ENCODE measurements around the gene HMGN1.

The HMGN1 gene

GRCh38 chr21:39326607-39327307 lies 22.1 kb downstream of the HMGN1 start:
- no peak for DNase-seq

GRCh38 chr21:39325458-39325857 lies 23.4 kb downstream of the HMGN1 start:
- no peak for DNase-seq

GRCh38 chr21:39321424-39321823 lies 27.5 kb downstream of the HMGN1 start:
- no peak for DNase-seq

GRCh38 chr21:39319814-39320332 lies 29.0 kb downstream of the HMGN1 start:
- no peak for DNase-seq

- DNase-seq, result no peak
Measured at GRCh38 chr21:39319251-39319756, 29.6 kb downstream of the HMGN1 start.

- peak in 1 of 2 experiments; percentile 31 for DNase-seq
Measured at GRCh38 chr21:39318091-39318959, 30.6 kb downstream of the HMGN1 start.

GRCh38 chr21:39317134-39318090 lies 31.5 kb downstream of the HMGN1 start:
- DNase-seq, result no peak

- DNase-seq, result no peak
Measured at GRCh38 chr21:39316729-39317128, 32.2 kb downstream of the HMGN1 start.

- no peak for DNase-seq
Measured at GRCh38 chr21:39315603-39316445, 33.1 kb downstream of the HMGN1 start.

GRCh38 chr21:39314143-39315027 lies 34.5 kb downstream of the HMGN1 start:
- DNase-seq, result peak; percentile 38 to 77

- peak; percentile 57 to 91 for DNase-seq
Measured at GRCh38 chr21:39313571-39314142, 35.2 kb downstream of the HMGN1 start, which contains the start of gene BRWD1. Gene BRWD1, minus strand, starts transcription at chr21:39313632. Its CDS starts 141 bp downstream, at chr21:39313491.

- DNase-seq, result peak; percentile 44 to 64
Measured at GRCh38 chr21:39313042-39313570, 35.8 kb downstream of the HMGN1 start.

GRCh38 chr21:39312112-39313041 lies 36.5 kb downstream of the HMGN1 start:
- peak; percentile 77 to 92 for DNase-seq

GRCh38 chr21:39311164-39311563 lies 37.7 kb downstream of the HMGN1 start:
- DNase-seq, result no peak

GRCh38 chr21:39307466-39307865 lies 41.4 kb downstream of the HMGN1 start:
- DNase-seq, result no peak

- no peak for DNase-seq
Measured at GRCh38 chr21:39300587-39300986, 48.3 kb downstream of the HMGN1 start.

- no peak for DNase-seq
Measured at GRCh38 chr21:39296891-39297290, 52.0 kb downstream of the HMGN1 start.

All from NCI-H526 (cell line).